ENCODE measurements around the gene TNFRSF1A.
A peak's percentile ranks its signal among the peaks of the same experiment; 100 is the strongest.

Gene TNFRSF1A

DNA sequence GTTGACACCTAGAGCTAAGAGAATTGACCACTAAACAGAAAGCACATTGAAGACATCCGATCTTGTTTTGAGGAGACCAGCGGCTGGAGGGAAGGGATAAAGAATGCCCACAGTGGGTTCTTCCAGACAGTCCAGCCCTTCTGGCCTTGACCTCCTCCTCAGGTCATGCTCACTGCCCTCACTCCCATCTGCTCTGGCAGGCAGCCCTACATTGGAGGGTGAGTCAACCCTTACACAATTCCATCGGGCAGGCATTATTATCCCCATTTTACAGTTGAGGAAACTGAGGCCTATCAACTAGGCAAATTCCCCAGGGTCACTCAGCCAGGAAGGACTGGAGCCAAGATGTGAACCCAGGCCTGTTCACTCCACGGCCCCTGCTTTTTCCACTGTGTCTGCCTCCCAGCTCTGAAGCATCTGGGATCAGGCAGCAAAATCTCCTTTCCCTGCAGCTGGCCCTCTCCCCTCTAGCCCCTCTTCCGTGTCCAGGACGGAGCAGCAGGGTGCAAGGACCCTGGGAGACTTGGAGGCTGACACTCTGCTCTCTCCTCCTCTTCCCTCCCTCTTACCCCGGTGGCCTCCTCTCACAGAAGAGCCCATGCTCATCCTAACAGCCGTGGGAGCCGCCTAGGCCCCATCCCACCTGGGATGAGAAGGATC is 28.2 kb upstream of the TNFRSF1A start:
- no peak for DNase-seq

DNA sequence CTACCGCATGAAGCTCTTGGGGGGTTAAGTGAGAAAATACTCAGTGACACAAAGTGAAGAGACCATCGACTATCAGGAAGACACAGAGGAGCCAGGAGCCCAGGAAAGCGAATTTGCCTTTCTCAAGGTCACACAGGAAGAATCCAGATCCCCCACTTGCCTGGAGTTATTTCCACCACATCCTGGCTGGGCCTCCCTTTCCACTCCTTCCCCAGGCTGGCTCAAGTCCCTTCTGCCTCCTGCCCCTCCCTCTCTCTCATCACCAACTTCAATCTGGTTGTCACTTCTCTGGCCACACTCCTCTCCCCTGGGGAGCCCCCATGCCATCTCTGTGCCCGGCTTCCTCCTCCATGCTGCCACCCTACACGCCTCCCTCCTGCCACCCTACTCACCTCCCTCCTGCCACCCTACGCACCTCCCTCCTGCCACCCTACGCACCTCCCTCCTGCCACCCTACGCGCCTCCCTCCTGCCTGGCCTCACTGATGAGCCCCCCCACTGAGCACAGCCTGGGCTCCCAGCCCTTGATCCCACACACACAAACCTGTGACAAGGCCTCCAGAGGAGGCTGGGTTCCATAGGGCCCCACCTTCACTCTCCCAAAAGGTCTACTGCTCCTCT is 27.1 kb upstream of the TNFRSF1A start:
- TF ChIP-seq GATA1 (IDR thresholded peaks at IDR 0.05; ENCODE audit: low read depth, low read length): no peak
- no peak for TF ChIP-seq POLR2A (IDR thresholded peaks at IDR 0.05; ENCODE audit: low read length)

More for the DNA sequence above, 28.2 kb upstream of the TNFRSF1A start:
- TF ChIP-seq POLR2A (IDR thresholded peaks at IDR 0.05; ENCODE audit: low read length): no peak
- TF ChIP-seq GATA1 (IDR thresholded peaks at IDR 0.05; ENCODE audit: low read depth, low read length): no peak

GRCh38 chr12:6367969-6368892 is 26.4 kb upstream of the TNFRSF1A start:
- TF ChIP-seq GATA1 (IDR thresholded peaks at IDR 0.05; ENCODE audit: low read depth, low read length): no peak
- TF ChIP-seq POLR2A (IDR thresholded peaks at IDR 0.05; ENCODE audit: low read length): no peak
- peak; percentile 35 to 44 for DNase-seq

More for the DNA sequence above, 27.1 kb upstream of the TNFRSF1A start:
- DNase-seq: no peak

GRCh38 chr12:6367065-6367968 is 25.4 kb upstream of the TNFRSF1A start:
- TF ChIP-seq POLR2A (IDR thresholded peaks at IDR 0.05; ENCODE audit: low read length) (no peak), GATA1 (IDR thresholded peaks at IDR 0.05; ENCODE audit: low read depth, low read length) (no peak)

GRCh38 chr12:6364044-6364374 is 22.1 kb upstream of the TNFRSF1A start:
- TF ChIP-seq POLR2A (IDR thresholded peaks at IDR 0.05; ENCODE audit: low read length) (no peak), GATA1 (IDR thresholded peaks at IDR 0.05; ENCODE audit: low read depth, low read length) (no peak)
- DNase-seq: no peak

More at GRCh38 chr12:6367065-6367968, 25.4 kb upstream of the TNFRSF1A start:
- DNase-seq: peak; percentile 28 to 44

- TF ChIP-seq GATA1 (IDR thresholded peaks at IDR 0.05; ENCODE audit: low read depth, low read length) (no peak), POLR2A (IDR thresholded peaks at IDR 0.05; ENCODE audit: low read length) (peak; percentile 24)
- peak; percentile 55 to 79 for DNase-seq
Measured at GRCh38 chr12:6363330-6364043, 21.6 kb upstream of the TNFRSF1A start.

DNA sequence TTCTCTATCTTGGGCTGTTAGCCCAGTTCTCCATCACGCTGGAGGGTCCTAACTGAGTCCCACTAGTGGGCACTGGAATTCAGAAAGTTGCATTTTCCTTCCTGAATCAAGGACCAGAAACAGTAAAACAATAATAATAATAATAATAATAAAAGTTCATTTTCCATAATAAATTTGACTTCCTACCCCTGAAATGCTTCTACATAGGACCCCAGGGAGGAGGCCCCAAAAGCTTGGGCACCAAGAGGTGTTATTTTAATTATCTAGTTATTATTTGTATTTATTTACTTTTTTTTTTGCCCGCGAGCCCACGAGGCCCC is 21.1 kb upstream of the TNFRSF1A start:
- no peak for DNase-seq
- no peak for TF ChIP-seq GATA1 (IDR thresholded peaks at IDR 0.05; ENCODE audit: low read depth, low read length)
- no peak for TF ChIP-seq POLR2A (IDR thresholded peaks at IDR 0.05; ENCODE audit: low read length)

GRCh38 chr12:6362403-6362802 is 20.5 kb upstream of the TNFRSF1A start:
- no peak for TF ChIP-seq GATA1 (IDR thresholded peaks at IDR 0.05; ENCODE audit: low read depth, low read length)
- TF ChIP-seq POLR2A (IDR thresholded peaks at IDR 0.05; ENCODE audit: low read length): no peak
- no peak for DNase-seq

DNA sequence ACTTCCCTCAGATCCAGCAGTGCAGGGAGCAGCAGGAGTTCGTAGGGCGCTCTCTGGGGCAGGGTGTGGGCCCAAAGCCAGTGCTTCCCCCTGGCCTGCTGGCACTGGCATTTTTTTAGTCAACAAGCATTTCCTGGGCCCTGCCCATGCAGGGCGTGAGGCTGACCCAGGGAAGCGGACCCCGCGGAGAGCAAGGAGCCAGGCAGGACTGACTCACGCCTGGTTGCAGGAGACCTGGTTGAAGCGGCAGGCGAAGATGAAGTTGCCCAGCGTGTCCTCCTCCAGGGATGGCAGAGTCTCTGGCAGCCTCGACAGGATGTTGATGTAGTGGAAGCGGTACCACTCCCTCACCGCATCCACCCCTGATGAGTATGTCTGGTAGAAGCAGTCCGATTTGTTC is 20.0 kb upstream of the TNFRSF1A start:
- DNase-seq: no peak
- TF ChIP-seq GATA1 (IDR thresholded peaks at IDR 0.05; ENCODE audit: low read depth, low read length) (no peak), POLR2A (IDR thresholded peaks at IDR 0.05; ENCODE audit: low read length) (no peak)

DNA sequence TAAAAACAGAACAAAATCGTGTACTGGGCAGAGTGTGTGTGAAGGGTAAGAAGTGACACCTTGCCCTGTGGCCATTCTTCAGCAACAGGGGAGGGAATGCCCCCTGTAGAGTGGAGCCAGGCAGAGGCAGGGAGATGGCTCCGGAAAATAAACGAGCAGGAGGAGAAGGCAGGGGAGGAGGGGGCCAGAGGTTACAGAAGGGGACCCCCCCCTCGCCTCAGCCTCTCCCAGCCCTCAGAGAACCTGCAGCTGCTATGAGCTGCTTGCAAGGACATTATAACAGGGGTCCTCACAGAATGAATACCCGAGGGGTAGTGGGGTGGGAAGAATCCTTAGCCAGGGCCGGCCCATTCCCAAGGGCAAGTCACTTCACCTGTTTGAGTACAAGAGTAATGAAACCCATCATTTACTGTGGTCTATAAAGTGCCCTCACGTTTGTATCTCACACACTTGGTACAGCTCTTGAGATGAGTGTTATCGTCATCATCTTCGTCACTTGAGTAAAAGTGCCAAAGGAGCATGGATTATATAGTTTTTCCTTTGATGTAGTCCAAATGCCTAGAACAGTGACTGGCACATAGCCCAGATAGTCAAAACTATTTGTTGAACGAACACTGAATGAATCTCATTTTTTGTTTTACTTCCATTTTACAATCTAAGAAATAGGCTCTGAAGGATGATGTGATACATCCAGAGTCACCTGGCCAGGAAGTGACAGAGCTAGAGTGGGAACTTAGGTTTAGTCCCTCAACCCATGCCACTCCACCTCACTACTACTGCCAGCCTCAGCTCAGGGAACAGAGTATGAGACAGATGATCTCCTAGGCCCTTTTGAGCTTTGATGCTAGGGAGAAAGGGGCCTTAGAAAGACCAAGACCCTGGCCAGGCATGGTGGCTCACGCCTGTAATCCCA is 19.0 kb upstream of the TNFRSF1A start:
- DNase-seq: no peak
- TF ChIP-seq POLR2A (IDR thresholded peaks at IDR 0.05; ENCODE audit: low read length): no peak
- no peak for TF ChIP-seq GATA1 (IDR thresholded peaks at IDR 0.05; ENCODE audit: low read depth, low read length)

GRCh38 chr12:6360080-6360571 is 18.2 kb upstream of the TNFRSF1A start:
- TF ChIP-seq POLR2A (IDR thresholded peaks at IDR 0.05; ENCODE audit: low read length) (no peak), GATA1 (IDR thresholded peaks at IDR 0.05; ENCODE audit: low read depth, low read length) (no peak)
- no peak for DNase-seq

- no peak for TF ChIP-seq GATA1 (IDR thresholded peaks at IDR 0.05; ENCODE audit: low read depth, low read length)
- no peak for TF ChIP-seq POLR2A (IDR thresholded peaks at IDR 0.05; ENCODE audit: low read length)
- no peak for DNase-seq
Measured at GRCh38 chr12:6358881-6359280, 17.0 kb upstream of the TNFRSF1A start.

Data from erythroblast (primary cell).